Right ventricle myocardium superior (tissue), 1 donor: ENCODE data around the gene SLFN12. TPM values are rescaled to one million over a fixed set of nuclear protein-coding genes. Genes with fewer than 3 reads are reported as not detected.

ENCODE experiments used
- ATAC-seq: fragments of 200-7000 bp; cut with Tn5 transposase; one replicate; pipeline ENCODE4 v1.9.1; 2020; ENCODE audit warnings: mild to moderate bottlenecking; ENCODE audit not compliant: poor library complexity
- DNase-seq: peaks from one replicate; pipeline ENCODE4 v3.0.0-alpha.2; 2020
- intact Hi-C: fragments of 100-400 bp; cut with DNase I; formaldehyde crosslinking; loops from one replicate; pipeline ENCODE4 v1.11.2; 2022
- total RNA-seq: library from RNA; stranded (reverse); fragmentation: NEBNext Ultra II Directional; extraction: Animal tissue kit (Norgen Biotek cat#: 25700); gene quantifications from one replicate; pipeline ENCODE4 v1.2.1, GENCODE V29; 2021
- donor health status: DM: no; HTN: yes; CAD: no; lungs with severe emphysema.

The SLFN12 gene
- total RNA-seq, 1 donor from 2014 or later = 3.3 TPM

- DNase-seq (no peak), ATAC-seq (peak; percentile 79)
- intact Hi-C loops = loop anchor here (10.0 kb wide), 2 partner anchors 53 to 57 kb away; no protein-coding TSS in a partner anchor
Measured at GRCh38 chr17:35368081-35368830, 64.0 kb downstream of the SLFN12 start.

- ATAC-seq (peak; percentile 25), DNase-seq (no peak)
- intact Hi-C loops = loop anchor here (10.0 kb wide), 2 partner anchors 46 to 64 kb away; no protein-coding TSS in a partner anchor
Measured at GRCh38 chr17:35361027-35361426, 71.3 kb downstream of the SLFN12 start.

Other genes with a start within 250 kb of the SLFN12 start
- gene SLC35G3, start 238.1 kb downstream of the SLFN12 start, total RNA-seq = not detected
- gene SLFN5, start 189.4 kb downstream of the SLFN12 start, total RNA-seq = 11.4 TPM
- gene SLFN11, start 58.9 kb downstream of the SLFN12 start, total RNA-seq = 16.8 TPM
- gene SLFN13, start 16.3 kb upstream of the SLFN12 start, total RNA-seq = 5.4 TPM
- gene SLFN12L, start 105.2 kb upstream of the SLFN12 start, total RNA-seq = 0.19 TPM
- gene SLFN14, start 128.3 kb upstream of the SLFN12 start, total RNA-seq = not detected
- 7.0 TPM for gene PEX12, start 146.1 kb upstream of the SLFN12 start, total RNA-seq
- gene AP2B1, start 154.8 kb upstream of the SLFN12 start, total RNA-seq = 112 TPM